GM18519 (cell line): ENCODE data around the gene SCUBE1.

ENCODE experiments used
- ATAC-seq: cut with Tn5 transposase; IDR thresholded peaks from one replicate; pipeline ENCODE4 v1.9.1; 2021; ENCODE audit warnings: mild to moderate bottlenecking, moderate library complexity; ENCODE audit not compliant: unreplicated experiment, low FRiP score

SCUBE1 gene

GRCh38 chr22:43330178-43331068, 12.7 kb downstream of the SCUBE1 start:
- ATAC-seq, result no peak

- ATAC-seq, result no peak
These were observed 14.1 kb downstream of the SCUBE1 start for GRCh38 chr22:43329061-43329460.

GRCh38 chr22:43327157-43327438, 16.1 kb downstream of the SCUBE1 start:
- ATAC-seq, result no peak

DNA sequence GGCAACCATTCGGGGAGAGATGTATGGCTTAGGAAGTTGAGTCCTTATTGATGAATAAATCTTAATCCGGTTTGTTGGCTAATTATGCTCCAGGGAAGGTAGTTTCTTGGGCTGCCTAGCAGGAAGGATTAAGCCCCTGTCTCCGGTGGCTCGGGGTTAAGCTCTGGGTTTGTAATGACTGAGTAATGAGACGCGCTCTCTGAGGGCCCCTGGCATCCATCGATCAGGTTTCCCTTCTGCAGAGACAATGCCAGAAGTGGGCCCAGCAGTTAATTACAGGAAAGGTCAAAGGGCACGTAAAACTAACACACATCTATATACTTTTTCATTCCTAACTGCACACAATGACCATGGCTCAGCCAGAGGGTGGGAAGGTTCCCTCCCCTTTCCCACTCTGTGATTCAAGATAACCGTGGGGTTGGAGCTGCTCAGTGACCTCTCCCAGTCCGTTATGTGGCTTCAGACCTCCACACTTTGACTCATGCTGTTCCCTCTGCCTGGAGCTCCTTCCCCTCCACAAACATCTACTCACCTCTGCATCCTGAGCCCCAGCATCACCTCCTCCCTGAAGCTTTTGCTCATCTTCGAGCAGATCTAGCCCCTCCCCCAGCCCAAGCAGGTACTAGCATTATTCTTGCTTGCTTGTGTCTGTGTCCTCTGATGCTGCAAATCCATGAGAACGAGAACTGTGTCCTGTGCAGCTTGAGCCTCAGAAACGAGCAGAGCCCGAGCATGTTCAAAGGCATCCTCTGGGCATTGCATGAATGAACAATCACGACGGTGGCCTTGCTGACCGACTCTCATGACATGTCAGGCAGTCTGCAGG, 16.6 kb downstream of the SCUBE1 start:
- ATAC-seq, result no peak

DNA sequence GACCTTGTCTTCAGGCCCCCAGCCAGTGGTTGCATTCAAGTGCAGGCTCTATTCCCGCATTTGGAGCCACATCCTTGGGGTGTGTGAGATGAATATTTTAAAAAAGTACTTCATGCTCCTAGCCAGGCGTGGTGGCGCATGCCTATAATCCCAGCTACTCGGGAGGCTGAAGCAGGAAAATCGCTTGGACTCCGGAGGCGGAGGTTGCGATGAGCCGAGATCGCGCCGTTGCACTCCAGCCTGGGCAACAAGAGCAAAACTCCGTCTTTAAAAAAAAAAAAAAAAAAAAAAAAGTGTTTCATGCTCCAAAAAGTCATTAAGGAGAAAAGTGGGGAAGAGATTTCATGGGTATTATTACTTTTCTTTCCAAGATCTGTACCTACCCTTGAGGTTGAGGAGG, 18.0 kb downstream of the SCUBE1 start:
- ATAC-seq, result no peak

DNA sequence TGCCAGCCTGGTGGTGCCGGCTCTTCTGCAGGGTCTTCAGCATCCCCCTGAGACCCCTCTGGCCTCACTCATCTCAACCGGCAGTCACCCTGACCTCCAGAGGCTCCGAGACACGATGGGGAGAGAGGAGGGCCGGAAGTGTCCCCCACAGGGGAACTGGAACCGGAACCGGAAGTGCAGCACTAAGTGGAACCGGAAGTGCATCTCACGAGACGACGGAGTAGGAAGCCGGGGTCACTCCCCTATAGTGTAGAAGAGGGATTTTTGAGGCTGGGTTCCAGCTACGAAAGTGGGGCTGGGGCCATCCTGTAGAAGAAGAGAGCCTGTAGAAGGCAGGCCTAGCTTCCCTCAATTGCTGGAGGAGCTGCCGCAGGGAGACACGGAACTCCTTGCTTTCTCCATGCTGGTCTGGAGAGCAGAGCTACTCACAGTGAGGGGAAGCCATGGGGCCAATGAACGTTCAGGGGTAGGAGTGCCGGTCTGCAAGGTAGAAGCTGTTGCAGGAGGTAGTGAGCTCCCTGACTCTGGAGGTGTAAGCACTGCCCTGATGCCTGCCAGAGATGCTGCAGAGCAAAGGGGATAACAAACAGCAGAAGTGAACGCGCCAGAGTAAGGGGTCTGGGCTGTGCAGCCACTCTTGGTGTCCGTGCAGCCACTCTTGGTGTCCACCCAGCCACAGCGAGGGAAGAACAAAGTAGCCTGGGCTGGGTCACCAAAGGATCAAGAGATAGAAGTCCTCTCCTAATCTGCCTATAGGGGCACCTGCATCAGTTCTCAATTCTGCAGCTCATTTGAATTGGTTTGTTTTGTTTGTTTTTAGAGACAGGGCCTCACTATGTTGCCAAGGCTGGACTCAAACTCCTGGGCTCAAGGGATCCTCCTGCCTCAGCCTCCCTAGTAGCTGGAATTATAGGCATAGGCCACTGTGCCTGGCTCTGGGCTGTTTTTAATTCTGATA, 21.9 kb downstream of the SCUBE1 start:
- no peak for ATAC-seq

DNA sequence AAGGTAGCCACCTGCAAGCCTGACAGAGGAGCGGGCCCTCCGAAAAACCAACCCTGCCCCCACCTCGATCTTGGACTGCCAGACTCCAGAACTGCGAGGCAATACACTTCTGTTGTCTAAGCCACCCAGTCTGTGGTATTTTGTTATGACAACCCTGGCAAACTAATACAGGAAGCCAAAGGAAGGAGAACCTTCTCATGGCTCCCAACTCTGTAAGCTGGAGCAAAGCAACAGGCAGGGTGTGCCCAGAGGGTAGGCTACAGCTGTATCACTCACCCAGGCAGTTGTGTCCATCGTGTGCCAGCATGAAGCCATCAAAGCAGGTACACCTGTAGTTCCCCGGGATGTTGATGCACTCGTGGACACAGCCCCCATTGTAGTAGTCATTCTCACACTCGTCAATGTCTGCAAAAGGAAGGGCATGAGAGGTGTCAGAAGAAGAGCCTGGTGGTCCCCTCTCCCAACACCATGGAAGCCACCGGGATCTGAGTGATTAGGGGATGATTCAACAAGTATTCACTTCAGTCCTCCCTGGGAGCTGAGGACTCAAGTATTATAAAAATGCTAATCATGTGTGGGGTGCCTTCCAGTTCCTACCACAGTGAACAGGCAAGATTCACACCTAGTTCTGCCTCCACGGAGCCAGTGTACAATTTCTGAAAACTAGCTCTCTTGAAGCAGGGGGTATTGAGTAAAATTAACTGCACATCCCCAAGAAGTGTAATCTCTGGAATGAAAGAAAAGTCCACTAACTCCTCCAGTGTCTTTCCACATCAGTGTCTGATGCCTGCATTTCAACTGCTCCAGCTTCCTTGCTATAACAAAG, 23.3 kb downstream of the SCUBE1 start:
- no peak for ATAC-seq

DNA sequence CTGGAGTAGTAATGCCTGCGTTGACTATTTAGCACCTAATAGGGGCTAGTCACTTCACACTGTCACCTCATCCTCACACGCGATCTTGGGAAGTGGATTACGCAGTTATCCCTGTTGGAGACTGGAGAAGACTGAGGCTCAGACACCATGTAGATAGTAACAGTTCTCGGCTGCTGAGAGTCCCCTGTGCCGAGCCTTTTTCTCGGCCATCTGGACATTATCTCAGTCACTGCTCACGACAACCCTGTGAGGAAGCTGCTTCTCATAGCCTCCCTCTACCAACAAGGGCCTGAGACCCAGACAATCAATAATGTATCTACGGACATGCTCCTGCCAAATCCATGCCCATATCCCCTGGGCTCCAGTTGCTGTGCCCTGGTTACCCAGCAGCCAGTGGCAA, 25.9 kb downstream of the SCUBE1 start:
- no peak for ATAC-seq

- ATAC-seq, result no peak
These were observed 27.4 kb downstream of the SCUBE1 start for GRCh38 chr22:43315687-43316217.

DNA sequence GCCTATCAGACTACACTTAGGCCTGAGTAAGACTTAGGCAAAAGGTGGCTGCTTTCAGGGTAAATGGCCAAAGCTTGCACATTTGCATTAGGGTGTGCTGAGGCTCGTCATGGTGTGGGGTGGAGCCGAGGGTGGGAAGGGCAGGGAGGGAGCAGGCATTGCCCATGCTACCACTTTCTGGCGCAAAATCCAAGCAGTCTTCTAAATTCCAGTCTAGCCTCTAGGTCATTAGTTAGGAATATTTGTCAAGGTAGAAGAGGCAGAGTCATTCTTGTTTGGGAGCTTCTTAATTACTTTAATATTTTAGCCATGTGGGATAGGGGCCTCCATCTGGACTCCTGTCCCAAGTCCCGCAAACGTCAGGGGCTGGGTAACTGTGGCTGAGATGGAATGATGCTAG, 28.6 kb downstream of the SCUBE1 start:
- no peak for ATAC-seq

DNA sequence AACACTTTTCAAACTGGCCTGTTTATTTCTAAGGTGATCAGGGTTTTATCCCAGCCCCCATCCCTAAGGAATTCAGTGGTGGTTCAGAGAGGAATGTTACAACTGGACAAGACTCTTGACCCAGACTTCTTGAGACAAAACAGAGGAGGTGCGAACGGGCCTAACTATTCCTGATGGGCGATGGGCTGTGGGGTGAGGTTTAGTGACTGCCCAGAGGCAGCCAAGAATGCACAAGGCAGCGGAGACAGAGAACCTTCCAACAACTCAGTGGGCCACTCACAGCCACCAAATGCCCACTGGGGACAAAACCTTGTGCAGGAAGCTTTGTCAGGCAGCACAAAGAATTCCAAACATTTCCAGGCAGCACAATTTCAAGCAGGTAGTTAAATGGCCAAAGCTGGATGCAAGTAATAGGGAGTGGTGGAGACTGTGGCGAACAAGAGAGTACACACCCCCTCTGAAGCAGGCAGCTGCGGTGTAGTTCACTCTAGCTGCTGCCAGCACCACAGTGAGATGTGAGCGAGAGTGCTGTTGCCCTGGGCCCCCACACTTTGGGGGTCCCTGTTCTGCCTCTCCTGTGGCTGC, 29.2 kb downstream of the SCUBE1 start:
- no peak for ATAC-seq

- ATAC-seq, result no peak
These were observed 29.8 kb downstream of the SCUBE1 start for GRCh38 chr22:43313244-43313889.

DNA sequence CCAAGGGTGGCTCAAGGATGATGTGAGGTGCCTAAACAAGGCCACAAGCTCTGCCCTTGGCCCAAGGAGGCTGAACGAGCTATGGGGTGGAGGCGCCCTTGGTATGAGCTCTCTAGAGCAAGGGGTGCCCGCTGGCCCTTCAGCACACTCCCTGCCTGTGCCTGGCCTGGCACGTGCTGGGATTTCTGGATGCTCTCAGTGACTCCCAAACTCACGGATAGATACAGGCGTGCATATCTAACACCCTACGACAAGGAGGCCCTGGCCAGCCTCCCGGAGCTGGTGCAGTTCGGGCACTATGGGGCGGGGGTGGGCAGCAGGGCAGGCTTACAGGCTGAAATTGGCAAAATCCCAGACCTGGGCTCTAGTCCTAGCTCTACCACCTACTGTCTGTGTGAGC, 30.6 kb downstream of the SCUBE1 start:
- no peak for ATAC-seq

DNA sequence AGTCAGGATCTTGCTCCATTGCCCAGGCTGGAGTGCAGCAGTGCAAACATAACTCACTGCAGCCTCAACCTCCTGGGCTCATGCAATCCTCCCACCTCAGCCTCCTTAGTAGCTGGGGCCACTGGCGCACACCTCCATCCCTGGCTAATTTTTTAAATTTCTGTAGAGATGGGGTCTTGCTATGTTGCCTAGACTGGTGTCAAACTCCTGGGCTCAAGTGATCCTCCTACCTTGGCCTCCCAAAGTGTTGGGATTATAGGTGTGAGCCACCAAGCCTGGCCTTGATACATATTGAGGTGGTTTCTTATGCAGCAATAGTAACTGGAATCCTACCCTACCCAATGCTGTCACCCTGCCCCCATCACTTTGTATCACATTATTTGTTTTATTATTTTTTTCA, 32.4 kb downstream of the SCUBE1 start:
- no peak for ATAC-seq

DNA sequence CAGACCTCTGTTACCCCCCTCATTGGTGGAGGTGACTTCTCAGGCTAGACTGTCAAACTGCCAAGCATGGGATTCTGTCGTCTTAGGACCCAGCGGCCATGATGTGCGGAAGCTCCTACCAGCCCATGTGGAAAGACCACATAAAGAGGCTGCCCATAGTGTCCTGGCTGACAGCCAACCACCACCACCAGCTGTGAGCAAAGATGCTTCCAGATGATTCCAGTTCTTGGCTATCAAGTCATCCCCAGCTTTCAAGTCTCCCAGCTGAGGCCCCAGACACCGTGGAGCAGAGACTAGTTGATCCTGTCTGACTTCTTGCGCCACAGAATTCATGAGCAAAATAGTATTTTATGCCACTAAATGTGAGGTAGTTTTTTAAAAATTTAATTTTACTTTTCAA, 32.9 kb downstream of the SCUBE1 start:
- ATAC-seq, result no peak

DNA sequence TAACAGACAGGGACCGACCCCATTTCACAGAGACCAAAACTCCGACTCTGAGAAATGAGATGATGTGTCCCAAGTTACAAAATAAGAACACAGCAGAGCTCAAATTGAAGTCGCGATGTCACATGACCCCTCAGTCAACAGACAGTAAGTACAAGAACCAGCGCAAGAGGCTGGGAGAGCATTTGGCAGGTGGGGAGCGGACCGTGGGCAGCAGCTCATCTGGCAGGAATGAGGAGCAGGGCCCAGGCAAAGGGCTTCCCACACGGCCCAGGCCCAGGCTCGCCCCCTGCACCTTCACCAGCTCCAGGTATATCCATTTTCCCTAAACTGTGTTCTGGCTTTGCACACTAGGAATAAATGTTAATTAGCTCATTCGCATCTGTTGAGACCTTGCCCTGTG, 34.3 kb downstream of the SCUBE1 start:
- no peak for ATAC-seq

DNA sequence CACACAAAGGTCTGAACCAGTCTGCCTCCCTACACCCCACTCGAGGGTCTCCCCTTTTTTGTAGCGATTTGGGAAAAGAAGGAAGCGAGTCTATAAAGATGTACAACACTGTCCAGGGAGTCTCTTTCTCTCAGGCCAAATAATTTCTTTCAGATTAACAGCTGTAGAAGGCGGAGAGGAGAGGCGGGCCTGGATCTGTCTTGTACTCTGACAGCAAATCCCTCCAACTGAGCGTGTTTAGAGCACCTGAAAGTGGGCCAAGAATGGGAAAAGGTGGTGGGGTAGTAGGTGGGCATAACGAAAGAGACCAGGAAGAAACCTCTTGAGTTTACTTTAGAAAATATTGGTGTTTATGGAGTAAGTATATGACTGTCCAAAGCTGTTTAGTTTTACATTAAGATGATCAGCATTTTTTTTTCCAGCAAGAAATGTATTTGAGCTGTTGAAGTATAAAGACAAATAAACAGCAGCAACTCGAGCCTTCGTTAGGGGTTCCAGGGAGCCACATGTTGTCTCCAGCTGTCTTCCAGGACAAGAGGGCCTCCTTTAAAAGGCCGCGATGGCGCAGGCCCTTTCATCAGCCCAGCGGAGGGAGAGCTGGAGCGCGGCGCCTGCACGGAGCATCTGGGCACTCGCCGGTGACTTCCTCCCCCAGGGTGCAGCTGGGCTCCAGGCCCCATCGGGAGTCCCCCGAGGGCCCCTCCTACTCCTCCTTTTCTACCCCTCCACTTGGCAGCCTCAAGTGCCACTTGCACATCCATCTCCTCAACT, 34.9 kb downstream of the SCUBE1 start:
- ATAC-seq, result no peak

- no peak for ATAC-seq
These were observed 37.4 kb downstream of the SCUBE1 start for GRCh38 chr22:43305806-43306205.
